Neuronal stem cell (in vitro differentiated cells): ENCODE measurements around the gene NAA60.

ENCODE experiments used
- DNase-seq: peaks from one replicate; pipeline ENCODE4 v3.0.0-alpha.2; 2013; ENCODE audit warnings: low spot score
- H2AFZ ChIP-seq: one replicate; pipeline ENCODE4 v1.6.1; 2013; ENCODE audit warnings: mild to moderate bottlenecking, low read length, inconsistent platforms
- H2AK5ac ChIP-seq: 2 replicates; pipeline ENCODE4 v1.6.1; 2013; ENCODE audit warnings: low read depth, mild to moderate bottlenecking, inconsistent platforms, low read length, moderate library complexity, mixed read lengths
- H2BK120ac ChIP-seq: 2 replicates; pipeline ENCODE4 v1.6.1; 2013; ENCODE audit warnings: low read depth, mild to moderate bottlenecking, inconsistent platforms, low read length, moderate library complexity, mixed read lengths
- H2BK12ac ChIP-seq: one replicate; pipeline ENCODE4 v1.6.1; 2013; ENCODE audit warnings: low read length, inconsistent platforms
- H2BK15ac ChIP-seq: 2 replicates; pipeline ENCODE4 v1.6.1; 2013; ENCODE audit warnings: mild to moderate bottlenecking, low read length, inconsistent platforms, mixed read lengths
- H2BK5ac ChIP-seq: one replicate; pipeline ENCODE4 v1.6.1; 2013; ENCODE audit warnings: inconsistent platforms, mild to moderate bottlenecking, low read length, moderate library complexity
- H3K14ac ChIP-seq: one replicate; pipeline ENCODE4 v1.6.1; 2013; ENCODE audit warnings: low read length, inconsistent platforms
- H3K18ac ChIP-seq: 2 replicates; pipeline ENCODE4 v1.6.1; 2013; ENCODE audit warnings: low read length, inconsistent platforms
- H3K23ac ChIP-seq: 2 replicates; pipeline ENCODE4 v1.6.1; 2013; ENCODE audit warnings: low read depth, mild to moderate bottlenecking, mixed read lengths, low read length, inconsistent platforms; ENCODE audit not compliant: poor library complexity
- H3K27ac ChIP-seq: replicated peaks from 3 replicates; pipeline ENCODE4 v1.5.1; 2013; ENCODE audit warnings: low read length, inconsistent platforms
- H3K27me3 ChIP-seq, 3 experiments: 2 replicates each; pipeline ENCODE4 v1.6.1; 2013; ENCODE audit warnings: low read length in 3 of 3, mild to moderate bottlenecking in 2 of 3, inconsistent platforms in 1 of 3, low read depth in 1 of 3, mixed read lengths in 1 of 3, moderate library complexity in 1 of 3; ENCODE audit not compliant: control insufficient read depth in 3 of 3, insufficient read depth in 3 of 3
- H3K36me3 ChIP-seq, 2 donors: replicated peaks in 1 of 2; 2 replicates each; pipeline ENCODE4 v1.6.1; 2013; ENCODE audit warnings: low read length in 2 of 2; ENCODE audit not compliant: control insufficient read depth in 2 of 2, insufficient read depth in 2 of 2
- H3K4ac ChIP-seq: 2 replicates; pipeline ENCODE4 v1.6.1; 2013; ENCODE audit warnings: inconsistent platforms, mild to moderate bottlenecking, low read length, moderate library complexity
- H3K4me1 ChIP-seq, 2 donors: 1 replicate in 1 of 2; 2 replicates in 1 of 2; pipeline ENCODE4 v1.6.1; 2013; ENCODE audit warnings: low read length in 2 of 2, low read depth in 1 of 2; ENCODE audit not compliant: control insufficient read depth in 2 of 2, insufficient read depth in 1 of 2
- H3K4me2 ChIP-seq: one replicate; pipeline ENCODE4 v1.6.1; 2013; ENCODE audit warnings: mild to moderate bottlenecking, low read length, inconsistent platforms; ENCODE audit not compliant: insufficient read depth, poor library complexity, severe bottlenecking
- H3K4me3 ChIP-seq, 2 donors: 2 replicates each; pipeline ENCODE4 v1.5.1; 2013; ENCODE audit warnings: low read length in 2 of 2, mild to moderate bottlenecking in 2 of 2, inconsistent platforms in 1 of 2, moderate library complexity in 1 of 2
- H3K79me1 ChIP-seq: one replicate; pipeline ENCODE4 v1.6.1; 2013; ENCODE audit warnings: low read depth, mild to moderate bottlenecking, inconsistent platforms, low read length, moderate library complexity
- H3K9ac ChIP-seq: one replicate; pipeline ENCODE4 v1.6.1; 2013; ENCODE audit warnings: mild to moderate bottlenecking, low read depth, low read length, inconsistent platforms; ENCODE audit not compliant: poor library complexity
- H3K9me3 ChIP-seq, 2 donors: replicated peaks in 1 of 2; 2 replicates each; pipeline versions ENCODE3 to v1.6.1; 2013; ENCODE audit warnings: low read length in 2 of 2, mild to moderate bottlenecking in 2 of 2, inconsistent platforms in 1 of 2, low read depth in 1 of 2, mixed read lengths in 1 of 2, moderate library complexity in 1 of 2; ENCODE audit not compliant: control insufficient read depth in 2 of 2, insufficient read depth in 1 of 2
- H4K8ac ChIP-seq: one replicate; pipeline ENCODE4 v1.6.1; 2013; ENCODE audit warnings: low read depth, mild to moderate bottlenecking, inconsistent platforms, low read length, moderate library complexity
- H4K91ac ChIP-seq: one replicate; pipeline ENCODE4 v1.6.1; 2013; ENCODE audit warnings: low read length, low read depth, mild to moderate bottlenecking, inconsistent platforms; ENCODE audit not compliant: poor library complexity
- WGBS, 2 donors: extraction: QIAGEN DNeasy Blood & Tissue Kit; methylation state at CpG; one replicate each; pipeline ENCODE4 v1.1.7; 2013; ENCODE audit warnings: missing lambda C conversion rate in 2 of 2, mixed read lengths in 1 of 2; ENCODE audit not compliant: insufficient read length in 2 of 2, insufficient replicate concordance in 1 of 2; ENCODE audit errors: extremely low coverage in 2 of 2; 5-methylcytosine and 5-hydroxymethylcytosine counted together

Gene NAA60

DNA sequence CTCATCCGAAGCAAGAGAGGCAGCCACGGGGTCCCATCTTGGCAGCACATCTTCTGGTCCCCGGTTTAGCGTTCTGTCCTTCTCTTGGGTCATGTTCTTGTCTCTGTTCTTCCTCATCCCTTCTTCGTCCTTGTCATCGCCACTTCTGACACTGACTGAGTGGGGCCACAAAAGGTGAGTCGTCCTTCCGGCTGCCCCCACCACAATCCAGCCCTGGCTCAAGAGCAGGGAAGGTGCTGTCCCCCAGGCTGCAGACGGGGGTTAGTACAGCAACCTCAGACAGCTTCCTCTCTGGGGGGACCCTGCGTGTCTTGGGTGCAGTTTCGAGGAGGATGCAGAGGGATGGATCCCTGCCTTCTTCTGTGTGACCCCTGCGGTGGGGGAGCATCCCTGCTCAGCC is 21.8 kb downstream of the NAA60 start:
- Histone ChIP-seq H3K27me3 (no peaks in the 10 kb centered on the region), H3K4me3 (no peak overlapping the region), H3K79me1 (peaks cover 11% of the 10 kb centered on the region), H2BK15ac (no peak overlapping the region), H3K18ac (no peak overlapping the region), H3K23ac (no peak overlapping the region), H3K4me1 (peaks cover 0 to 9% of the 10 kb centered on the region in 2 donors), H3K9me3 (peaks cover 2% of the 10 kb centered on the region in 2 donors), H2AFZ (no peak overlapping the region), H3K14ac (no peak overlapping the region), H2BK120ac (no peak overlapping the region), H3K9ac (no peak overlapping the region), H3K27ac (no peak overlapping the region), H4K8ac (no peak overlapping the region), H2BK5ac (no peak overlapping the region), H3K4ac (no peak overlapping the region), H3K36me3 (peaks cover 9 to 46% of the 10 kb centered on the region in 2 donors), H2AK5ac (no peak overlapping the region), H3K4me2 (no peak overlapping the region), H2BK12ac (no peak overlapping the region), H4K91ac (no peak overlapping the region)
- DNase-seq: no peak
- no CpG with 5 or more reads among the region's 12 CpGs for WGBS, 2 donors

DNA sequence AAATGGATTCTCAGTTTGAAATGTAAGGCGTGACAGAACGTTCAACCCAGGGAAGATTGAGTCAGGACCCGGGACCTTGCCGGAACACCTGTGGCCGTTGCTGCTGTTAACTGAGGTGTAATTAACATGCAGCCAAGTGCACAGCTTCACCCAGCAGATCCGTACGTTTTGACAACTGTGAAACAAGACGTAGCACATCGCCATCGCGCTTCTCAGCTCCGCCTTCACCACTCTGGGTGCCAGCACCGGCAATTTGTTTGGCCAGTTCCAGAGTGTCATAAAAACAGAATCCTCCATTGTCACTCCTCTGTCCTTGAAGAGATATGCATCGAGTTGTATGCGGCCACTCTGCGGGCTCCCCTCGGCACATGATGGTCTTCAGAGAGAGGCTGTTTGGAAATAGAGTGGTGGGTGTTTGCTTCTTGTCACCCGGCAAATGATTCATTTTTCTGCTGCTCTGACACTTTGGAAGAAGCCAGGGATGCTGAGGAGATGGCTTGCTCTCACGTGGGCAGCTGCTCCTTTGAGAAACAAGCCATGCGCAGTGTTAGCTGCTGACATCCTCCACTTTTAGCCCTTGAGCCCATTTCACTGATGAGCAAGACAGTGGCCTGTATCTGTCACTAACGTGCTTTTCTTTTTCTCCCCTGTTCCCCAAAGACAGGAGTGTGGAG is 22.6 kb downstream of the NAA60 start:
- no peak overlapping the region for H3K4me2 ChIP-seq
- no peaks in the 10 kb centered on the region for H3K27me3 ChIP-seq
- H4K8ac ChIP-seq: no peak overlapping the region
- H2BK120ac ChIP-seq: no peak overlapping the region
- no CpG with 5 or more reads among the region's 21 CpGs for WGBS, 2 donors
- H3K23ac ChIP-seq: no peak overlapping the region
- H2BK5ac ChIP-seq: no peak overlapping the region
- H3K18ac ChIP-seq: no peak overlapping the region
- H3K14ac ChIP-seq: no peak overlapping the region
- H3K27ac ChIP-seq: no peak overlapping the region
- no peak overlapping the region for H2AFZ ChIP-seq
- no peak overlapping the region for H2BK12ac ChIP-seq
- no peak overlapping the region for H4K91ac ChIP-seq
- no peak overlapping the region for H2BK15ac ChIP-seq
- no peak overlapping the region for H3K9ac ChIP-seq
- H3K9me3 ChIP-seq: peaks cover 2% of the 10 kb centered on the region in 2 donors
- no peak overlapping the region for H2AK5ac ChIP-seq
- H3K36me3 ChIP-seq: peaks cover 9 to 40% of the 10 kb centered on the region in 2 donors
- no peak overlapping the region for H3K4me3 ChIP-seq
- peaks cover 0 to 8% of the 10 kb centered on the region in 2 donors for H3K4me1 ChIP-seq
- no peak overlapping the region for H3K4ac ChIP-seq
- no peak for DNase-seq
- H3K79me1 ChIP-seq: peaks cover 11% of the 10 kb centered on the region

DNA sequence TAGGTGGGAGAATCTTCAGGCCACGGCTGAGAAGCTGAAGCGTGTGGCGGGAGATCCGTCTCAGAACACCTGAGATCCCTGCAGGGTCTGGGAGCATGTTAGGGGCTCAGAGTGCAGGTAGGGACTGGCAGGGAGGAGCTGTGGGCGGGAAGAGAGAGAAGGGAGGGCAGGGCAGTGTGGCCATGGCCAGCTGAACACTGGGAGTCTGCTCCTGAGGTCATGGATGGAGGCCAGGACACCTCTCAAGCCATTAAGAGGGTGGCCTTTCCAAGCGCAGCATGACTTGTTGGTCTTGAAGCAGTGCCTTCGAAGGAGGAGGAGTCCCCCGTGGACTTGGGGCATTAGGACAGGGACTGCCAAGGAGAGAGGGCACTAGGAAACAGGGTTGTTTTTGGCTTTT is 23.7 kb downstream of the NAA60 start:
- no peak overlapping the region for H4K91ac ChIP-seq
- no peak overlapping the region for H2BK15ac ChIP-seq
- H3K14ac ChIP-seq: no peak overlapping the region
- no peak overlapping the region for H2BK120ac ChIP-seq
- no peak for DNase-seq
- H3K23ac ChIP-seq: no peak overlapping the region
- H2AFZ ChIP-seq: no peak overlapping the region
- no peaks in the 10 kb centered on the region for H3K27me3 ChIP-seq
- no CpG with 5 or more reads among the region's 8 CpGs for WGBS, 2 donors
- no peak overlapping the region for H3K4ac ChIP-seq
- no peak overlapping the region for H2AK5ac ChIP-seq
- no peak overlapping the region for H3K18ac ChIP-seq
- H3K36me3 ChIP-seq: peaks cover 9 to 43% of the 10 kb centered on the region in 2 donors
- no peak overlapping the region for H3K27ac ChIP-seq
- H2BK12ac ChIP-seq: no peak overlapping the region
- no peak overlapping the region for H2BK5ac ChIP-seq
- peaks cover 2 to 3% of the 10 kb centered on the region in 2 donors for H3K9me3 ChIP-seq
- peaks cover 15% of the 10 kb centered on the region for H3K79me1 ChIP-seq
- no peak overlapping the region for H3K4me2 ChIP-seq
- no peak overlapping the region for H4K8ac ChIP-seq
- H3K4me1 ChIP-seq: peaks cover 0 to 4% of the 10 kb centered on the region in 2 donors
- H3K4me3 ChIP-seq: no peak overlapping the region
- no peak overlapping the region for H3K9ac ChIP-seq

DNA sequence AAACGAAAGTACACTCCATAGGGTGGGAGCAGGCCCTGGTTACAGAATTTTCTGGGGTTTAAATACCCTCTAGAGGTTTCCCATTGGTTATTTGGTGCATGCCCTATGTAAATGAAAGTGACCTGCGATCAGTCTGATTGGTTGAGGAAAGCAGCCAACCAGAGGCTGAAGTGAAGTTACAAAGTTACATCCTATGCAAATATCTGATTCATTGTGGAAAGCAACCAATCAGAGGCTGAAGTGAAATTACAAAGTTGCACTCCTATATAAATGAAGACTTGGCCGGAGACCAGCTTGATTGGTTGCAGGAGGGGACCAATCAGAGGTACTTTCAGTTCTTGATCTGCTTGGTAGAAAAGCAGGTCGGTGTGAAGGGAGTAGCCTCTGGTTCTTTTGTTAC is 24.4 kb downstream of the NAA60 start:
- Histone ChIP-seq H3K4me3 (no peak overlapping the region), H3K4me1 (peaks cover 0 to 4% of the 10 kb centered on the region in 2 donors), H3K4ac (no peak overlapping the region), H3K9ac (no peak overlapping the region), H3K18ac (no peak overlapping the region), H3K36me3 (peaks cover 9 to 38% of the 10 kb centered on the region in 2 donors), H3K4me2 (no peak overlapping the region), H2BK15ac (no peak overlapping the region), H3K79me1 (peaks cover 16% of the 10 kb centered on the region), H2AFZ (no peak overlapping the region), H4K91ac (no peak overlapping the region), H2AK5ac (no peak overlapping the region), H2BK5ac (no peak overlapping the region), H3K14ac (no peak overlapping the region), H3K23ac (no peak overlapping the region), H4K8ac (no peak overlapping the region), H3K27me3 (no peaks in the 10 kb centered on the region), H3K9me3 (peaks cover 2 to 3% of the 10 kb centered on the region in 2 donors), H3K27ac (no peak overlapping the region), H2BK12ac (no peak overlapping the region), H2BK120ac (no peak overlapping the region)
- no CpG with 5 or more reads among the region's 4 CpGs for WGBS, 2 donors
- no peak for DNase-seq
